Activated naive CD4-positive, alpha-beta T cell treated with anti-CD3 and anti-CD28 coated beads, Interleukin-2, amount 50 U/mL, for 24 hours (primary cell): ENCODE results near the gene DNAJA3.

Experiments used
- H3K27ac Mint-ChIP-seq: one replicate; pipeline ENCODE4 v1.8.0; 2021; ENCODE audit warnings: mild to moderate bottlenecking, mixed read lengths
- H3K27me3 Mint-ChIP-seq: one replicate; pipeline ENCODE4 v1.8.0; 2021; ENCODE audit warnings: mixed read lengths
- H3K36me3 Mint-ChIP-seq: one replicate; pipeline ENCODE4 v1.8.0; 2021; ENCODE audit warnings: mixed read lengths
- H3K4me1 Mint-ChIP-seq: one replicate; pipeline ENCODE4 v1.8.0; 2021; ENCODE audit warnings: mixed read lengths
- H3K4me3 Mint-ChIP-seq: one replicate; pipeline ENCODE4 v1.8.0; 2021; ENCODE audit warnings: mild to moderate bottlenecking, mixed read lengths
- H3K9me3 Mint-ChIP-seq: one replicate; pipeline ENCODE4 v1.8.0; 2021; ENCODE audit warnings: mixed read lengths

DNAJA3 gene

DNA sequence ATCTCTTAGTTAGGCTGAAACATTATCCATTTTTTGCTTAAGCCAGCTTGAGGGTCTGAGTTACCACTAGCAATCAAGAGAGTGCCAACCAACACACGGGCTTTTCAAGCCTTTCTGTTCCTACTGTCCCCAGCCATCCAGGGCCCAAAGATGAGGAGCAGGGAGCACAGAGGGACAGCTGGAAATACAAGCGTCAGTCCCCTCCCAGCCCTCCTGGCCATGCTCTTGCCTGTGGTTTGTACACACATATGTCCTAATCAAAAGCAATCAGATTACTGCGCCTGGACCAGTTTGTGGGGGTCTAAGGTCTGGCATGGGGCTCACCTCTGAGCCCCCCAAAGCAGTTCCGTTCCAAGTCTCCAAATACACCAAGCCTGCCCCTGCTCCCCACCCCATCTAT, 12.8 kb upstream of the DNAJA3 start:
- H3K36me3 Mint-ChIP-seq: peaks cover 9% of the 10 kb centered on the region
- no peak overlapping the region for H3K4me3 Mint-ChIP-seq
- H3K9me3 Mint-ChIP-seq: no peaks in the 10 kb centered on the region
- H3K4me1 Mint-ChIP-seq: peaks cover 43% of the 10 kb centered on the region
- no peaks in the 10 kb centered on the region for H3K27me3 Mint-ChIP-seq
- H3K27ac Mint-ChIP-seq: no peak overlapping the region

DNA sequence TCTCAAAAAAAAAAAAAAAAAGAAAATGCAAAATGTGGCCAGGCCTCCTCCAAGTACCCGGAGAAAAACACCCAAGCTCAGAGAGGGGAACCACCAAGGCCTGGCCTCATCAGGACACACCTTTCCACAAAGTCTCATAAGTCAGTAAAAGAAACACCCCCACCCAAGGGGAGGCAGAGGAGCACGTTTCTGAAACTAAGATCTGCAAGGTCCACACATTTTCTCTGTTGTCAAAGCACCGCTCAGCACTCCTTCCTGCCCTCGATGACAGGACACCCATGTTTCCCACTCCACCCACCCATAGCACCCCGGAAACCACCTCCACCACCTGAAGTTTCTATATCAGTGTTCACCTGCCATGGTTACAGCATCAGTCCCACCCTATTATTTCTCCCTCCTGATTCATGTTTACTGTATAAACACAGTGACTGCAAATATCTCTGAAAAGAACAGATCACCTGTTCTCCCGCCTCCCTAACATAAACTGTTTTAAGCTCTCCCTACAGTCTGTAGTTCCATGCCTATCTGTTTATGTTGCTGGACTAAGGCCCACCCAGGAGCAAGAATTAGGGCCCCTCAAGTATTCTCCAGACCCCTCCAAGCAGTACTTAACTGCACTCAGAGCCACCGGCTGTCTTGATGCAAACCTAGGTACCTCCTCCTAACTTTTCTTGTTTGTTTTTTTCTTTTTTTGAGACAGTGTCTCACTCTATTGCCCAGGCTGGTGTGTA, 11.3 kb upstream of the DNAJA3 start:
- Mint-ChIP-seq H3K36me3 (peaks cover 9% of the 10 kb centered on the region), H3K4me1 (peaks cover 43% of the 10 kb centered on the region), H3K27ac (peak overlapping the region; percentile 84), H3K27me3 (no peaks in the 10 kb centered on the region), H3K9me3 (no peaks in the 10 kb centered on the region), H3K4me3 (peak overlapping the region; percentile 95)

DNA sequence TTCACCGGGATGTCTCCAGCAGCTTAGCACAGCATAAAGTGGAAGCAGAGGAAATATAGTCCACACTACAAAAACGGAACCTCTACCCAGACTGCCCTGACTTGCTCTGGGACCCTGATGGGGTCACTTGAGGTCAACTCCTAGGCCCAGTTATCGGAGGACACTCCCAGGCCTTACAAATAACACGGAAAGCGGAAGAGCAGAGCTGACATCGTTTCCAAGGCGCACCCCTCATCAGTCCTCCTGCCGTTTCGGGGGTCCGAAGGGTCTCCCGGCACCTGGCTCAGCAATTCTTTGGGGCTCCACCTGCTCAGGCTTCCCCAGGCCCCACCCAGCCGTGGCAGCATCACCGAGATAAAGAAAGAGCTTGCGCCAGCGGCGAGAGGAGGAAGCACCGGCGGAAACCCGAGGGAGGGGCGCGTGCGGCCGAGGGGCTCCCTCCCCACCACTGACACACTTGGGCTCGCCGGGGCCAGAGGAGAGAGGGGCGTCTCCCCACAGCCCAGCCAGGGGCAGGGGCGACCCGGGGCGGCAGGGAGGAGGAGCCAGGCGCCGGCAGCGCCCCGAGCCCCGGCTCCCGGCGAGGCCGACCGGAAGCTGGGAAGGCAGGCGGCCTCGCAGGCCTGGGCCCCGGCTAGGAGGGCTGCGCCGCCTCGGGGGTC, 10.0 kb upstream of the DNAJA3 start:
- H3K4me3 Mint-ChIP-seq: peak overlapping the region; percentile 95
- peaks cover 8% of the 10 kb centered on the region for H3K36me3 Mint-ChIP-seq
- no peaks in the 10 kb centered on the region for H3K9me3 Mint-ChIP-seq
- peak overlapping the region; percentile 84 for H3K27ac Mint-ChIP-seq
- H3K4me1 Mint-ChIP-seq: peaks cover 37% of the 10 kb centered on the region
- H3K27me3 Mint-ChIP-seq: no peaks in the 10 kb centered on the region

DNA sequence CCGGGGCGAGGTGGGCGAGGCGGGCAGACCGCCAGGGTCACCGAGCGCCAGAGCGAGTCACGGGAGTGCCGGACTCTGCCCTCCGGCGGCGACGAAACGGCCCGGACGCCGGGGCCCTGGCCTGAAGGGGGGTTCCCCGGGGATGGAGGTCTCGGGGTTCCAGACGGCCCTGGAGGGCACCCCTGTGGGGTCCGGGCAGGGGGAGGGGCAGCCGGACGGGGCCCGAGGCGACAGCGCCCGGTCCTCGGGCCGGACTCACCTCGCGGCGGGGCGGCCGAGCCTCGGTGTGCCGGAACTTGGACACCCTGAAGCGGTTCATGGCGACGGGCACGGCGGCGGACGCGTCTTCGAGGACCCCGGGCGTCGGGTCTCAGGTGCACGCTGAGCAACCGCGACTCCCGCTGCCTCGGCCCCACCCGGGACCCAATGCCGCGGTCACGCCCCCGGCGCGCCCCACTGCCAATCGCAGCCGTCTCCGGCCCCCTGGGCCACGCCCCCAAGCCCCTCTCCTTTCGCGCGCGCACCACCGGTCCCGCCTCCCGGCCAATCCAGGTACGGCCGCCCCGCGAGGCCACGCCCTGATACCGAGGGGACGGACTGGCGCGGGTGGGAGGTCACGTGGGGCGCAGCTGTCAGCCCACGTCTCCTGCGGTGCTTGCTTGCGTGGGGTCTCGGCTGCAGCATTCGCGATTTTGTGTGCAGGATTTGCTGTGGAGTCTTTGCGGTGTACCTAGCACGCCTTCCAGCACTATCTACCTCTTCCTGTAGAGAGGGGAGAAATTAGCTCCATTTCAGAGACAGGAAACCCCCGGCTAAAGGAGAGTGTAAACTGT, 9.3 kb upstream of the DNAJA3 start, which contains the start of gene CORO7:
CORO7 (minus strand) TSS at position 397 of the 833 bp plus-strand sequence; CDS start at position 319, 78 bp downstream.
- H3K27me3 Mint-ChIP-seq: no peaks in the 10 kb centered on the region
- peaks cover 3% of the 10 kb centered on the region for H3K36me3 Mint-ChIP-seq

DNA sequence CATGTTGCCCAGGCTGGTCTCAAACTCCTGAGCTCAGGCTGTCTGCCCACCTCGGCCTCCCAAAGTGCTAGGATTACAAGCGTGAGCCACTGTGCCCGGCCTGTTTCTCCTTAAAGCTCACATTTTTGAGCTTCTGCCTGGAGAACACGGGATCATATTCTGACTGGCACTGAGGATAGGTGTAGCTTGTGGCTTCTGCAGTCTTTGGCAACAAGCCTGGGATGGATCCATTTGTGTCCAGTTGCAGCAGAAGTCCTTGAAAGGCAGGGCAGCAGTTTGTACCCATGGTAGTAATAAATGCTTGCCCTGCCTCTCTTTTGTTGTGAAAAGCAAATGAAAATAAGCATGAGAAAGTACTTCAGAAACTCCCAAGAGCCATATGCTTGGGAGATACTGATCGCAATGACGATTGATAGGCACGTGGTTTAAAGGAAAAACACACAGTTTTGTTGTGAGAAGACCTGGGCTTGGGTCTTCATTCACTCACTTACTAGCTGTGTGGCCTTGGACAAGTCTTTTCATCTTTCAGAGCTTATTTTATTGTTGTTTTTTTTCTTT, 6.2 kb upstream of the DNAJA3 start:
- Mint-ChIP-seq H3K27ac (no peak overlapping the region), H3K36me3 (peaks cover 2% of the 10 kb centered on the region), H3K27me3 (no peaks in the 10 kb centered on the region), H3K4me3 (no peak overlapping the region), H3K9me3 (no peaks in the 10 kb centered on the region), H3K4me1 (peaks cover 16% of the 10 kb centered on the region)

More for the DNA sequence above, 9.3 kb upstream of the DNAJA3 start, which contains the start of gene CORO7:
- Mint-ChIP-seq H3K27ac (peak within 1 kb of the TSS; percentile 84), H3K4me3 (peak within 1 kb of the TSS; percentile 95), H3K9me3 (no peaks in the 10 kb centered on the region), H3K4me1 (peaks cover 33% of the 10 kb centered on the region)

DNA sequence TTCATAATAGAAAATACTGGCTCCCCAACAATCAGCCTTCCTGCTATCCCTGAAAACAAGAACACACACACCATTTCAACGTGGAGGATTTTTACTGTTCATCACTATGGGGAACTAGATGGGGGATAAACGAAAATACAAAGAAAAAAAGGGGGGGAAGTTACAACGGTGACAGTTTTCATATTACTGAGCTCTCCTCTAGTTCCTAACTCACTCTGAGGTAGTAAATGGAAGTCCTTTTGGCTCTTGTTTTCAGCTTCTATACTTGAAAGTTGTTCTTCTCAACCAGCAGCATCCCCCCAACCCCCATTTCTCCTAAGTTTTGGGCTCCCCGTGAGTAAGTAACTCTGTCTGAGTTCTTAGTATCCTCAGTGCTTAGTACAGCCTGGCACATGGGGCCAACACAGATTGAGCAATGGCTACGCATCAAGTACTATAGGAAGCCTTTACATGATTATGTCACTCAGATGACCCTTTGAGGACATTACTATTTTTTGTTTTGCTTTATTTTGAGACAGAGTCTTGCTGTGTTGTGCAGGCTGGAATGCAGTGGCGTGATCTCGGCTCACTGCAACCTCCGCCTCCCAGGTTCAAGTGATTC, 5.1 kb upstream of the DNAJA3 start:
- no peak overlapping the region for H3K27ac Mint-ChIP-seq
- no peaks in the 10 kb centered on the region for H3K27me3 Mint-ChIP-seq
- no peaks in the 10 kb centered on the region for H3K9me3 Mint-ChIP-seq
- no peaks in the 10 kb centered on the region for H3K36me3 Mint-ChIP-seq
- H3K4me1 Mint-ChIP-seq: peaks cover 8% of the 10 kb centered on the region
- H3K4me3 Mint-ChIP-seq: no peak overlapping the region

DNA sequence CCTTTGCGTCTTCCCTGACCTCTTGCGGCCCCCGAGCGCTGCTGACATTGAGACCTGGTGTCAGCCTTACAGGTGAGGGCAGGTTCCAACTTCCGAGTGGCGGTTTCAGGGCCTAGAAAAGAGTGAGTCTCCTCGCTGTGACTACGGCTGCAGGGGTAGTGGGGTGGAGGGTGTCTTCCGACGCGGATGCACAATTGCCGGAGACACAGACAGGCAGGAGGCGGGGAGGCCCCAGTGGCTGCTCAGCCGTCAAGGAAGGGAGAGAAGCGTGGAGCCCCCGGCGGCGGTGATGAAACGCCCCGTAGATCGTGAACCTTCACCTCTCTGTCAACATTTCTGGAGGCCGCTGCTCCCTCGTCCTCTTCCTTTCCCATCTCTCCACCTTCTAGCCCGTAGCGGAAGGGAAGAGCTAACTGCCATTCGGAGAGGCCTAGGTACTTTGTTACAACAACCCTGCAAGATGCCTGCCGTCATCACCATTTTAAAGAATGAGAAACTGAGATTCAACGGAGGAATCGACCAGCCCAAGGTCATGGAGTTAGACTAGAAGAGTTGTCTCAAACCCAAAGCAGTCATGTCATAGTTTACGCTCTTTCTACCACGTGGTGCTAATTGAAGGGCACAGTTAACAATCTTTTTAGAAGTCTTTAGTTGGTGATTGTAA, 485 bp downstream of the DNAJA3 start:
- Mint-ChIP-seq H3K4me1 (peaks cover 31% of the 10 kb centered on the region), H3K36me3 (peaks cover 17% of the 10 kb centered on the region), H3K27ac (peak overlapping the region; percentile 99), H3K27me3 (no peaks in the 10 kb centered on the region), H3K9me3 (no peaks in the 10 kb centered on the region), H3K4me3 (peak overlapping the region; percentile 98)

DNA sequence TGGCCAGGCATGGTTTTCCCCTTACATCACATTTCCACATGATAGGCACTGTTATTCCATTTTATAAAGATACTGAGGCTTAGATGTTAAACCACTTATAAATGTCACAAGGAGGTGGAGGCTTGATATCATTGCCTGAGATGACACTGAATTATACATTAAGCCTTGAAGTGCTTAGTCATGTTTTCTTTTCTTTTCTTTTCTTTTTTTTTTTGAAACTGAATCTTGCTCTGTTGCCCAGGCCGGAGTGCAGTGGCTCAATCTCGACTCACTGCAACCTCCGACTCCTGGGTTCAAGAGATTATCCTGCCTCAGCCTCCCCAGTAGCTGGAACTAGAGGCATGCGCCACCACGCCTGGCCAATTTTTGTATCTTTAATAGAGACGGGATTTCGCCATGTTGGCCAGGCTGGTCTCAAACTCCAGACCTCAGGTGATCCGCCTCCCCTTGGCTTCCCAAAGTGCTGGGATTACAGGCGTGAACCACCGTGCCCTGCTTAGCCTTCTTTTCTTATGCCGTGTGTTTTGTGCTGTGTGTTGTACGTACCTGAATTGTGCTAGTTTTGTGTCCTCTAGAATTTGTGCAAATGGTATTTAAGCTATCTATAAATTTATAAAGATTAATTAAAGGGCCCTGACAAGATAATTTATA, 1.2 kb downstream of the DNAJA3 start:
- H3K36me3 Mint-ChIP-seq: peaks cover 19% of the 10 kb centered on the region
- no peaks in the 10 kb centered on the region for H3K27me3 Mint-ChIP-seq
- H3K27ac Mint-ChIP-seq: peak overlapping the region; percentile 99
- H3K4me3 Mint-ChIP-seq: peak overlapping the region; percentile 98
- peaks cover 33% of the 10 kb centered on the region for H3K4me1 Mint-ChIP-seq
- no peaks in the 10 kb centered on the region for H3K9me3 Mint-ChIP-seq

DNA sequence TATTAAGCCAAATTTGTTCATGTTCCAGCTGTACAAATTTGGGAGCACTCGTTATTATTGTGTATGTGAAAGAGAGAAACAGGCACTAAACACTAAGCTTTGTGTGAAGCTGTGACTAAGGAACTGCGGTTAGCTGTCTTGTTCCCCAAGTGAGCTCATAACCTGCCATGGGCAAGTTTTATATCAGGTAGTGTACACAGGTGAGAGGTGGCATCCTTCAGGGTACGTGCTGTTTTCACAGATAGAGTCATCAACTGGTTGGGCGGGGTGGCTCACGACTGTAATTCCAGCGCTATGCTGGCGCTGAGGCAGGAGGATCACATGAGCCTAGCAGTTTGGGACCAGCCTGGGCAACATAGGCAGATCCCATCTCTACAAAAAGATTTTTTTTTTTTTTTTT, 2.8 kb downstream of the DNAJA3 start:
- Mint-ChIP-seq H3K9me3 (no peaks in the 10 kb centered on the region), H3K36me3 (peaks cover 19% of the 10 kb centered on the region), H3K27me3 (no peaks in the 10 kb centered on the region), H3K4me3 (peak overlapping the region; percentile 62), H3K27ac (peak overlapping the region; percentile 55), H3K4me1 (peaks cover 38% of the 10 kb centered on the region)

DNA sequence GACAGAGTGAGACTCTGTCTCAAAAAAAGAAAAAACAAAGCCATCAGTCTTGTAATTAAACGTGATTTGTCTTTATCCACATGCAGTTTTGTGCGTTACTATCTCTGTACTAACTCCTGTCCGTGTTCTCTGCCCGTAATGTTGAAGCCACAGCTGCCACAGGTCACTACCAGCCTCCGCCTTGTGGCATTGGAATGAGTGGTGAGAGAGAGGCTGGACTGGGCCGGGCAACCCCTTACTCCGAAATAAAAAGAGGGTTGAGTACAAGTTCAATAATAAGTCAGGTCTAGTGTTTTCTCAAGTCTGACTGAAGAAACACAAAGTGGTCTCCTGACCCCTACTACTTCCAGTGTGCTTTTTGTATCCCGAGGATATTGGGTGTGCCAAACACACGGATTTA, 5.4 kb downstream of the DNAJA3 start:
- Mint-ChIP-seq H3K4me3 (no peak overlapping the region), H3K9me3 (no peaks in the 10 kb centered on the region), H3K27ac (no peak overlapping the region), H3K4me1 (peaks cover 38% of the 10 kb centered on the region), H3K27me3 (no peaks in the 10 kb centered on the region), H3K36me3 (peaks cover 21% of the 10 kb centered on the region)

DNA sequence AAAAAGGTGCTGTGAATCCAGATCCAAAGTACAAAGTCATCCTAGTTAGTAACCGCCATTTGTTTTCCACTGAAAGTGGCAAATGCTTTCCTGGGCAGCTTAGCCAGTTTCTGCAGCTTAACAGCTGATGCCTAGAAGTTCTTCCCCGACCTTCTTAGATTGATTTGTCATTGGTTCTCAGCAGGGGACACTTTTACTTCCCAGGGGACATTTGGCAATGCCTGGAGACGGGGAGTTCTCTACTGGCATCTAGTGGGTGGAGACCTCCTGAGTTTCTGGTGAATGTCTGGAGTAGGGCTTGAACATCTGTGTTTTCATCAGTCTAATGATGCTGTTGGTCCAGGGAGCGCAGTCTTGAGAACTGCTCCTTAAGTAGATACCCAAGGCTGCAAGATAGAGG, 7.6 kb downstream of the DNAJA3 start:
- Mint-ChIP-seq H3K9me3 (no peaks in the 10 kb centered on the region), H3K27ac (peak overlapping the region; percentile 46), H3K4me1 (peaks cover 24% of the 10 kb centered on the region), H3K27me3 (no peaks in the 10 kb centered on the region), H3K36me3 (peaks cover 14% of the 10 kb centered on the region), H3K4me3 (no peak overlapping the region)

DNA sequence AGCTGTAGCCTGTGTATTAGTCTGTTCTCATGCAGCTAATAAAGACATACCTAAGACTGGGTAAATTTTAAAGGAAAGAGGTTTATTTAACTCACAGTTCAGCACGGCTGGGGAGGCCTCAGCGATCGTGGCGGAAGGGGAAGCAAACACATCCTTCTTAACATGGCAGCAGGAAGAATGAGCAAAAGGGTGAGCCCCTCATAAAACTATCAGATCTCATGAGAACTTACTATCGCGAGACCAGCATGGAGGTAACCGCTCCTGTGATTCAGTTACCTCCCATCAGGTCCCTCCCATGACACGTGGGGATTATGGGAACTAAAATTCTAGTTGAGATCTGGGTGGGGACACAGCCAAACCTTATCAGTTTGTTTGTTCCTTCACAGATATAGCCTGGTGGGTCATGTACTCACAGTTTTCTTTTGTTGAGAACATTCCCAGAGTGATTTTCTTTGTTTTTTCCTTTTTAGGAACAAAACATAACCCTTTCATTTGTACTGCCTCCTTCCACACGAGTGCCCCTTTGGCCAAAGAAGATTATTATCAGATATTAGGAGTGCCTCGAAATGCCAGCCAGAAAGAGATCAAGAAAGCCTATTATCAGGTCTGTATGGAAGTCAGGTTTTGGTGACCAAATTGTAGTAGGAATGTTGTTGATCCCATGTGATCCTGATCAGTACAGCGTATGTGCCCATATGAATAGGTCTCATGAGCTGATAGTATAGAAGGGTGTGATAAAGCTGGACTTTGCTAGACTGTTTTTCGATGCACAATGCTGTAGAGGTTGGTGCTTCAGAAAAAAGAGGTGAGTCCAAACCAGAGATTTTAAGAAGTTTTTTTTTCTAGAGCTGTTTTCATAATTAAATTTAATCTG, 8.5 kb downstream of the DNAJA3 start:
- Mint-ChIP-seq H3K36me3 (peaks cover 11% of the 10 kb centered on the region), H3K4me3 (no peak overlapping the region), H3K27me3 (no peaks in the 10 kb centered on the region), H3K4me1 (peaks cover 19% of the 10 kb centered on the region), H3K27ac (no peak overlapping the region), H3K9me3 (no peaks in the 10 kb centered on the region)

DNA sequence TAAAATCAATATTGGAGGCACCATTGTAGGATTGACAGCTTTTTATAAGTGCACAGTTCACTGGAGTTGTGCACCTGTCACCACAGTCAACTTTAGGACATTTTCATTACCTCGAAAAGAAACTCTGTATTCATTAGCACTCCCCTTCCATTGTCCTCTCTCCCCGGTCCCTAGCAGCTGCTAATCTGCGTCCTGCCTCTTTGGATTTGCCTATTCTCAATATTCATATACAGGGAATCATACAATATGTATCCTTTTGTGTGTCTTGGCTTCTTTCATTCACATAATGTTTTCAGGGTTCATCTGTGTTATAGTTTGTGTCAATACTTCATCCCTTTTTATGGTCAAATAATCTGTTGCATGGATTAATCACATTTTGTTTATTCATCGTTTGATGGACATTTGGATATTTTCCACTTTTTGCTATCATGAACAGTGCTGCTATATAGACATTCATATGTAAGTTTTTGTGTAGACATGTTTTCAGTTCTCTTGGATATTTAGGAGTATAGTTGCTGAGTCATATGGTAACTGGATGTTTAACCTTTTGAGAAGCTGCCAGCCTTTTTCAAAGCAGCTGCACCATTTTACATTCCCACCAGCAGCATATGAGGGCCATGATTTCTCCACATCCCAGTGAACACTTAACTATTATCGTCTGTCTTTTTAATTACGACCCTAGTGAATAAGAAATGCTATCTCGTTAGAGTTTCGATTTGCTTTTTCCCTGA, 9.8 kb downstream of the DNAJA3 start:
- Mint-ChIP-seq H3K36me3 (peaks cover 9% of the 10 kb centered on the region), H3K9me3 (no peaks in the 10 kb centered on the region)

More for the DNA sequence above, 9.8 kb downstream of the DNAJA3 start:
- Mint-ChIP-seq H3K27me3 (no peaks in the 10 kb centered on the region), H3K4me1 (peaks cover 15% of the 10 kb centered on the region), H3K27ac (no peak overlapping the region), H3K4me3 (no peak overlapping the region)
